KMS-11 (cell line): ENCODE data around the gene CD1D.

Experiments used
- H2AFZ ChIP-seq: fragments of 200-600 bp; sonication (generic); 2 replicates; pipeline ENCODE4 v1.6.1; 2016; ENCODE audit warnings: antibody characterized with exemption, mixed run types, low read depth
- H3K27ac ChIP-seq: fragments of 200-600 bp; sonication (generic); 2 replicates; pipeline ENCODE4 v1.6.1; 2016; ENCODE audit warnings: mild to moderate bottlenecking, mixed run types
- H3K27me3 ChIP-seq: fragments of 200-600 bp; sonication (generic); 2 replicates; pipeline ENCODE4 v1.6.1; 2017; ENCODE audit warnings: mild to moderate bottlenecking, low read depth, mixed run types, moderate library complexity; ENCODE audit not compliant: insufficient read depth
- H3K36me3 ChIP-seq: fragments of 200-600 bp; sonication (generic); 2 replicates; pipeline ENCODE4 v1.6.1; 2017; ENCODE audit warnings: mild to moderate bottlenecking, mixed run types; ENCODE audit not compliant: insufficient read depth
- H3K4me1 ChIP-seq: fragments of 200-600 bp; sonication (generic); 2 replicates; pipeline ENCODE4 v1.6.1; 2016; ENCODE audit warnings: mild to moderate bottlenecking, low read depth, mixed run types; ENCODE audit not compliant: poor library complexity, severe bottlenecking
- H3K4me2 ChIP-seq: fragments of 200-600 bp; sonication (generic); 2 replicates; pipeline ENCODE4 v1.7.0; 2016; ENCODE audit warnings: mild to moderate bottlenecking, mixed run types
- H3K4me3 ChIP-seq: fragments of 200-600 bp; sonication (generic); IDR thresholded peaks from 2 replicates; pipeline ENCODE4 v1.6.1; 2017; ENCODE audit warnings: low read depth, low read length, mixed read lengths; ENCODE audit not compliant: insufficient read depth
- H3K79me2 ChIP-seq: fragments of 200-600 bp; sonication (generic); 2 replicates; pipeline ENCODE4 v1.6.1; 2016; ENCODE audit warnings: low read depth, mixed run types; ENCODE audit not compliant: insufficient read depth
- H3K9ac ChIP-seq: fragments of 200-600 bp; sonication (generic); 2 replicates; pipeline ENCODE4 v1.6.1; 2016; ENCODE audit warnings: mild to moderate bottlenecking, mixed run types
- H4K20me1 ChIP-seq: fragments of 200-600 bp; sonication (generic); 2 replicates; pipeline ENCODE4 v1.6.1; 2016; ENCODE audit warnings: mild to moderate bottlenecking, mixed run types; ENCODE audit not compliant: insufficient read depth
- CTCF ChIP-seq: fragments of 200-600 bp; sonication (generic); conservative IDR thresholded peaks from 2 replicates; pipeline ENCODE4 v1.6.1; 2017; ENCODE audit warnings: low read depth, mild to moderate bottlenecking, antibody characterized with exemption, low read length, moderate library complexity, mixed read lengths

CD1D gene

GRCh38 chr1:158181577-158181922 lies 855 bp downstream of the CD1D start:
- Histone ChIP-seq H2AFZ (no peak overlapping the region), H3K4me2 (no peak overlapping the region), H3K27ac (no peak overlapping the region), H3K27me3 (peaks cover 13% of the 10 kb centered on the region; the same call in 1 of the 2 replicates), H3K79me2 (no peaks in the 10 kb centered on the region), H3K4me1 (no peaks in the 10 kb centered on the region), H3K36me3 (no peaks in the 10 kb centered on the region), H3K9ac (no peak overlapping the region), H3K4me3 (no peak overlapping the region), H4K20me1 (no peaks in the 10 kb centered on the region)
- TF ChIP-seq CTCF, result no peak

GRCh38 chr1:158185770-158186169 lies 5.1 kb downstream of the CD1D start:
- H3K27me3 ChIP-seq, result peaks cover 11% of the 10 kb centered on the region; the same call in 1 of the 2 replicates

GRCh38 chr1:158186180-158186579 lies 5.5 kb downstream of the CD1D start:
- Histone ChIP-seq H3K9ac (no peak overlapping the region), H3K79me2 (no peaks in the 10 kb centered on the region), H3K4me1 (no peaks in the 10 kb centered on the region), H3K36me3 (no peaks in the 10 kb centered on the region), H3K27me3 (peaks cover 11% of the 10 kb centered on the region; the same call in 1 of the 2 replicates), H4K20me1 (no peaks in the 10 kb centered on the region), H3K4me3 (no peak overlapping the region), H3K27ac (no peak overlapping the region), H2AFZ (no peak overlapping the region), H3K4me2 (no peak overlapping the region)
- no peak for TF ChIP-seq CTCF

More at GRCh38 chr1:158185770-158186169, 5.1 kb downstream of the CD1D start:
- no peaks in the 10 kb centered on the region for H4K20me1 ChIP-seq
- no peaks in the 10 kb centered on the region for H3K4me1 ChIP-seq
- H3K9ac ChIP-seq, result no peak overlapping the region
- no peak overlapping the region for H3K4me3 ChIP-seq
- no peak overlapping the region for H2AFZ ChIP-seq
- no peak overlapping the region for H3K4me2 ChIP-seq
- no peak overlapping the region for H3K27ac ChIP-seq
- H3K79me2 ChIP-seq, result no peaks in the 10 kb centered on the region
- no peaks in the 10 kb centered on the region for H3K36me3 ChIP-seq
- TF ChIP-seq CTCF, result no peak

GRCh38 chr1:158188611-158189010 lies 7.9 kb downstream of the CD1D start:
- H3K4me3 ChIP-seq, result no peak overlapping the region
- H4K20me1 ChIP-seq, result no peaks in the 10 kb centered on the region
- no peaks in the 10 kb centered on the region for H3K36me3 ChIP-seq
- no peaks in the 10 kb centered on the region for H3K79me2 ChIP-seq
- no peak overlapping the region for H3K4me2 ChIP-seq
- no peaks in the 10 kb centered on the region for H3K27me3 ChIP-seq
- H2AFZ ChIP-seq, result no peak overlapping the region
- H3K4me1 ChIP-seq, result no peaks in the 10 kb centered on the region
- no peak for TF ChIP-seq CTCF
- no peak overlapping the region for H3K9ac ChIP-seq
- H3K27ac ChIP-seq, result no peak overlapping the region

GRCh38 chr1:158189624-158190023 lies 8.9 kb downstream of the CD1D start:
- TF ChIP-seq CTCF, result no peak
- no peak overlapping the region for H3K4me2 ChIP-seq
- no peaks in the 10 kb centered on the region for H3K79me2 ChIP-seq
- H3K4me1 ChIP-seq, result no peaks in the 10 kb centered on the region
- H2AFZ ChIP-seq, result no peak overlapping the region
- H3K4me3 ChIP-seq, result no peak overlapping the region
- H3K27ac ChIP-seq, result no peak overlapping the region
- H4K20me1 ChIP-seq, result no peaks in the 10 kb centered on the region
- H3K36me3 ChIP-seq, result no peaks in the 10 kb centered on the region
- H3K27me3 ChIP-seq, result no peaks in the 10 kb centered on the region
- H3K9ac ChIP-seq, result no peak overlapping the region
